Fibroblast of pulmonary artery (primary cell): ENCODE data around the gene NGRN.
A peak's percentile ranks its signal among the peaks of the same experiment; 100 is the strongest.
"Not testable (repeated sequence)": the region's sequence is repeated elsewhere in the genome, so short reads cannot be mapped to it uniquely, and the experiment has no call there.

Experiments used
- DNase-seq: peaks from one replicate; pipeline ENCODE4 v3.0.0-alpha.2; 2010; ENCODE audit warnings: low read depth
- H3K4me3 ChIP-seq: replicated peaks from 2 replicates; pipeline ENCODE4 v1.5.1; 2011; ENCODE audit warnings: low read depth, mild to moderate bottlenecking, control low read depth, low read length, moderate library complexity
- CTCF ChIP-seq: IDR thresholded peaks from 2 replicates; pipeline ENCODE4 v1.5.1; 2011; ENCODE audit warnings: mild to moderate bottlenecking, control low read depth, low read length, inconsistent platforms; ENCODE audit errors: missing control alignments

Gene NGRN

GRCh38 chr15:90295270-90295648 lies 29.8 kb downstream of the NGRN start:
- TF ChIP-seq CTCF = no peak
- DNase-seq = no peak
- H3K4me3 ChIP-seq = no peak overlapping the region

GRCh38 chr15:90296316-90296884 lies 30.9 kb downstream of the NGRN start:
- not testable (repeated sequence) for H3K4me3 ChIP-seq
- peak; percentile 26 for DNase-seq

- TF ChIP-seq CTCF = no peak
- H3K4me3 ChIP-seq = no peak overlapping the region
- DNase-seq = no peak
These were observed 31.5 kb downstream of the NGRN start for GRCh38 chr15:90297021-90297420.

- no peak overlapping the region for H3K4me3 ChIP-seq
- TF ChIP-seq CTCF = no peak
These were observed 35.1 kb downstream of the NGRN start for GRCh38 chr15:90300541-90300940.

GRCh38 chr15:90300988-90301706 lies 35.7 kb downstream of the NGRN start:
- H3K4me3 ChIP-seq = no peak overlapping the region
- peak; percentile 89 for TF ChIP-seq CTCF
- DNase-seq = peak; percentile 56

More at GRCh38 chr15:90300541-90300940, 35.1 kb downstream of the NGRN start:
- no peak for DNase-seq

GRCh38 chr15:90301707-90302300 lies 36.3 kb downstream of the NGRN start:
- no peak for DNase-seq
- TF ChIP-seq CTCF = no peak
- no peak overlapping the region for H3K4me3 ChIP-seq

- not testable (repeated sequence) for H3K4me3 ChIP-seq, DNase-seq
These were observed 39.9 kb downstream of the NGRN start for GRCh38 chr15:90305355-90305754.

GRCh38 chr15:90305932-90306331 lies 40.5 kb downstream of the NGRN start:
- no peak for DNase-seq
- no peak overlapping the region for H3K4me3 ChIP-seq
- no peak for TF ChIP-seq CTCF
